ENCODE measurements around the gene KCNE1. TPM values are rescaled to one million over a fixed set of nuclear protein-coding genes. Genes with fewer than 3 reads are reported as not detected.
"Not testable (repeated sequence)": the region's sequence is repeated elsewhere in the genome, so short reads cannot be mapped to it uniquely, and the experiment has no call there.

KCNE1 gene
- total and polyA plus RNA-seq, 3 experiments from 2014 or later: 0.11 TPM; not detected in 1

GRCh38 chr21:34423805-34424204 lies 88.2 kb downstream of the KCNE1 start, which contains the start of gene SMIM34:
TSS of gene SMIM34 (minus strand) at chr21:34423951. CDS start at chr21:34423839, 112 bp downstream.
- POLR2A ChIA-PET, H3K4me1 Mint-ChIP-seq: not testable (repeated sequence)

GRCh38 chr21:34417448-34418077 lies 94.4 kb downstream of the KCNE1 start:
- H3K4me3 Mint-ChIP-seq; H3K27me3 Mint-ChIP-seq; H3K4me1 Mint-ChIP-seq; H3K36me3 ChIP-seq (ENCODE audit: insufficient read depth, low read length); DNase-seq; H3K36me3 Mint-ChIP-seq; H3K27me3 ChIP-seq (ENCODE audit: insufficient read depth, low read length, poor library complexity, severe bottlenecking); H3K9me3 ChIP-seq (ENCODE audit: low read length); H3K9me3 Mint-ChIP-seq; H3K4me1 ChIP-seq (ENCODE audit: insufficient read depth, low read length); CTCF ChIA-PET; H3K4me3 ChIP-seq (ENCODE audit: low read length); H3K27ac ChIP-seq (ENCODE audit: low read depth, low read length); POLR2A ChIA-PET; H3K27ac Mint-ChIP-seq: not testable (repeated sequence)

More at GRCh38 chr21:34423805-34424204, 88.2 kb downstream of the KCNE1 start, which contains the start of gene SMIM34:
- H3K27me3 Mint-ChIP-seq; H3K4me3 ChIP-seq (ENCODE audit: low read length); H3K27ac ChIP-seq (ENCODE audit: low read depth, low read length); H3K9me3 ChIP-seq (ENCODE audit: low read length); H3K36me3 Mint-ChIP-seq; H3K27ac Mint-ChIP-seq; CTCF ChIA-PET; H3K4me1 ChIP-seq (ENCODE audit: insufficient read depth, low read length); H3K9me3 Mint-ChIP-seq; H3K4me3 Mint-ChIP-seq; H3K36me3 ChIP-seq (ENCODE audit: insufficient read depth, low read length); DNase-seq; H3K27me3 ChIP-seq (ENCODE audit: insufficient read depth, low read length, poor library complexity, severe bottlenecking): not testable (repeated sequence)

GRCh38 chr21:34407294-34407693 lies 104.7 kb downstream of the KCNE1 start:
- H3K27ac ChIP-seq (ENCODE audit: low read depth, low read length); POLR2A ChIA-PET; H3K36me3 Mint-ChIP-seq; H3K27me3 ChIP-seq (ENCODE audit: insufficient read depth, low read length, poor library complexity, severe bottlenecking); H3K27ac Mint-ChIP-seq; H3K27me3 Mint-ChIP-seq; H3K4me3 Mint-ChIP-seq; H3K4me3 ChIP-seq (ENCODE audit: low read length); H3K4me1 ChIP-seq (ENCODE audit: insufficient read depth, low read length); CTCF ChIA-PET; DNase-seq; H3K9me3 Mint-ChIP-seq; H3K4me1 Mint-ChIP-seq; H3K36me3 ChIP-seq (ENCODE audit: insufficient read depth, low read length); H3K9me3 ChIP-seq (ENCODE audit: low read length): not testable (repeated sequence)

GRCh38 chr21:34406676-34407075 lies 105.3 kb downstream of the KCNE1 start:
- H3K4me3 Mint-ChIP-seq; H3K36me3 ChIP-seq (ENCODE audit: insufficient read depth, low read length); H3K27me3 ChIP-seq (ENCODE audit: insufficient read depth, low read length, poor library complexity, severe bottlenecking); H3K27ac Mint-ChIP-seq; H3K9me3 Mint-ChIP-seq; H3K27ac ChIP-seq (ENCODE audit: low read depth, low read length); H3K4me3 ChIP-seq (ENCODE audit: low read length); H3K27me3 Mint-ChIP-seq; H3K4me1 ChIP-seq (ENCODE audit: insufficient read depth, low read length); H3K9me3 ChIP-seq (ENCODE audit: low read length); H3K4me1 Mint-ChIP-seq; H3K36me3 Mint-ChIP-seq; CTCF ChIA-PET; POLR2A ChIA-PET; DNase-seq: not testable (repeated sequence)

- H3K9me3 ChIP-seq (ENCODE audit: low read length); H3K4me3 Mint-ChIP-seq; H3K36me3 Mint-ChIP-seq; H3K4me1 Mint-ChIP-seq; H3K36me3 ChIP-seq (ENCODE audit: insufficient read depth, low read length); H3K4me3 ChIP-seq (ENCODE audit: low read length); POLR2A ChIA-PET; H3K27me3 ChIP-seq (ENCODE audit: insufficient read depth, low read length, poor library complexity, severe bottlenecking); H3K4me1 ChIP-seq (ENCODE audit: insufficient read depth, low read length); DNase-seq; CTCF ChIA-PET; H3K27me3 Mint-ChIP-seq; H3K27ac Mint-ChIP-seq; H3K27ac ChIP-seq (ENCODE audit: low read depth, low read length); H3K9me3 Mint-ChIP-seq: not testable (repeated sequence)
Observed at GRCh38 chr21:34406102-34406501, 105.9 kb downstream of the KCNE1 start.

- H3K36me3 Mint-ChIP-seq; H3K27ac Mint-ChIP-seq; H3K27ac ChIP-seq (ENCODE audit: low read depth, low read length); H3K36me3 ChIP-seq (ENCODE audit: insufficient read depth, low read length); H3K9me3 ChIP-seq (ENCODE audit: low read length); H3K27me3 Mint-ChIP-seq; H3K4me1 ChIP-seq (ENCODE audit: insufficient read depth, low read length); H3K4me3 Mint-ChIP-seq; POLR2A ChIA-PET; H3K4me3 ChIP-seq (ENCODE audit: low read length); H3K27me3 ChIP-seq (ENCODE audit: insufficient read depth, low read length, poor library complexity, severe bottlenecking); H3K4me1 Mint-ChIP-seq; H3K9me3 Mint-ChIP-seq; DNase-seq; CTCF ChIA-PET: not testable (repeated sequence)
Observed at GRCh38 chr21:34405686-34406085, 106.3 kb downstream of the KCNE1 start.

GRCh38 chr21:34404742-34405141 lies 107.3 kb downstream of the KCNE1 start:
- H3K4me1 Mint-ChIP-seq; CTCF ChIA-PET; H3K27ac ChIP-seq (ENCODE audit: low read depth, low read length); H3K36me3 Mint-ChIP-seq; H3K9me3 ChIP-seq (ENCODE audit: low read length); DNase-seq; H3K27ac Mint-ChIP-seq; H3K4me3 Mint-ChIP-seq; H3K27me3 Mint-ChIP-seq; H3K36me3 ChIP-seq (ENCODE audit: insufficient read depth, low read length); H3K4me3 ChIP-seq (ENCODE audit: low read length); H3K9me3 Mint-ChIP-seq; H3K27me3 ChIP-seq (ENCODE audit: insufficient read depth, low read length, poor library complexity, severe bottlenecking); H3K4me1 ChIP-seq (ENCODE audit: insufficient read depth, low read length); POLR2A ChIA-PET: not testable (repeated sequence)

- H3K27ac Mint-ChIP-seq; H3K4me3 ChIP-seq (ENCODE audit: low read length); H3K36me3 ChIP-seq (ENCODE audit: insufficient read depth, low read length); H3K4me1 Mint-ChIP-seq; H3K36me3 Mint-ChIP-seq; H3K27me3 Mint-ChIP-seq; H3K4me3 Mint-ChIP-seq; POLR2A ChIA-PET; DNase-seq; H3K27me3 ChIP-seq (ENCODE audit: insufficient read depth, low read length, poor library complexity, severe bottlenecking); H3K27ac ChIP-seq (ENCODE audit: low read depth, low read length); H3K9me3 ChIP-seq (ENCODE audit: low read length); CTCF ChIA-PET; H3K9me3 Mint-ChIP-seq; H3K4me1 ChIP-seq (ENCODE audit: insufficient read depth, low read length): not testable (repeated sequence)
Observed at GRCh38 chr21:34400522-34400921, 111.5 kb downstream of the KCNE1 start.

Measured in CD8-positive, alpha-beta memory T cell (primary cell).